Measurements from ENCODE around the gene RBL1. TPM values are rescaled to one million over a fixed set of nuclear protein-coding genes. Genes with fewer than 3 reads are reported as not detected.

RBL1 gene
- total and polyA plus RNA-seq, 7 donors, result 0.82 to 10.7 (median 4.0) TPM

DNA sequence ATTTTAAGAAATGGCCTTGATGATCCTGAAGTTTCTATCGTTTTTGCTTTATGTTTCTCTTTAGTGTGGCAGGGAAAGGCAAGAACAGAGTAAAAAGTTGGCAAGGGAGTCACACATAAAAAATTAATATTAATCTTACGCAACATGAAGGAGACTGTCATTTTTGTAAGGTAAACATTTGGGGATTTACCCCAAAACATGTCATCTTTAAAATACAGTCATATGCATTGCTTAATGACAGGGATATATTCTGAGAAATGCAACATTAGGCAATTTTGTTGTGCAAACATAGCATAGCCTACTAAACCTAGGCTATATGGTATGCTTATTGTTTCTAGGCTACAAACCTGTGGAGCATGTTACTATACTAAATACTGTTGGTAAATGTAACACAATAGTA is 5.4 kb downstream of the RBL1 start:
- H3K27ac ChIP-seq, result no peak overlapping the region
- TF ChIP-seq, protein P1, sequence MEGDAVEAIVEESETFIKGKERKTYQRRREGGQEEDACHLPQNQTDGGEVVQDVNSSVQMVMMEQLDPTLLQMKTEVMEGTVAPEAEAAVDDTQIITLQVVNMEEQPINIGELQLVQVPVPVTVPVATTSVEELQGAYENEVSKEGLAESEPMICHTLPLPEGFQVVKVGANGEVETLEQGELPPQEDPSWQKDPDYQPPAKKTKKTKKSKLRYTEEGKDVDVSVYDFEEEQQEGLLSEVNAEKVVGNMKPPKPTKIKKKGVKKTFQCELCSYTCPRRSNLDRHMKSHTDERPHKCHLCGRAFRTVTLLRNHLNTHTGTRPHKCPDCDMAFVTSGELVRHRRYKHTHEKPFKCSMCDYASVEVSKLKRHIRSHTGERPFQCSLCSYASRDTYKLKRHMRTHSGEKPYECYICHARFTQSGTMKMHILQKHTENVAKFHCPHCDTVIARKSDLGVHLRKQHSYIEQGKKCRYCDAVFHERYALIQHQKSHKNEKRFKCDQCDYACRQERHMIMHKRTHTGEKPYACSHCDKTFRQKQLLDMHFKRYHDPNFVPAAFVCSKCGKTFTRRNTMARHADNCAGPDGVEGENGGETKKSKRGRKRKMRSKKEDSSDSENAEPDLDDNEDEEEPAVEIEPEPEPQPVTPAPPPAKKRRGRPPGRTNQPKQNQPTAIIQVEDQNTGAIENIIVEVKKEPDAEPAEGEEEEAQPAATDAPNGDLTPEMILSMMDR (IDR thresholded peaks at IDR 0.05), result no peak
- no peaks in the 10 kb centered on the region for H3K27me3 ChIP-seq (ENCODE audit: insufficient read depth in 3 of 3, low read length in 2 of 3)
- no peaks in the 10 kb centered on the region for H3K9me3 ChIP-seq
- intact Hi-C loops (cut with DNase I), result loop anchor here in 1 of 2 donors (10.0 kb wide), 1 partner anchor 434 kb away; the partner anchor contains the start of genes BLCAP and NNAT
- ATAC-seq, result no peak
- DNase-seq, result no peak
- H3K4me1 ChIP-seq, result peaks cover 11% of the 10 kb centered on the region
- 84 to 86% (median 85%) methylated on average over 2 of the region's 2 CpGs for WGBS, 3 donors
- H3K4me3 ChIP-seq, result no peak overlapping the region
- H3K36me3 ChIP-seq (ENCODE audit: insufficient read depth in 1 of 2, low read depth in 1 of 2), result peaks cover 4 to 22% of the 10 kb centered on the region in 2 donors

DNA sequence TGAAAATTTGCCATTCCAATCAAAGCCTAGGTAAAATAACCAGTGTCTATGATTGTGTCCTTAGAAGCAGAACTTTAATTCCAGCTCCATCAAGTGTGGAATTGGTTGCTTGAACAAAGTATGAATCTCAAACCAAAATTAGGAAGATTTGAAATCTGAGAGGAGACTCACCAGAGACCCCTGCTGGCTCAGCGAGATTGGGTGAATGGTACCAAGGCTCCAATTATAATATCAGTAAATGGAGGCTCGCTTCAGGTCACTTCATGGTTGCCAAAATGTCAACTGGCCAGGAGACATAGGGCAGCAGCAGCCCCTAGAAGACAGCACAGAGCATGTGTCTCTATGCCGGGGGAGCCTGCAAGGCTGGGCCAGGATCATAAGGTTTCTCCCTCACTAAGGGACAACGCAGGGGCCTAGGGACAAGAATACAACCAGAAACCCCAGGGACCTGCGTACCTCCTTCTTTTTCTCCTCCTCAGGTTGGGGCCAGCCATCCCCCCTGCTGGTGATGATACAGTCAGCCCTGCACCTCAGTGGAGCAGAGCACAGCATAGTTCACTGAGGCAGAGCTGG is 14.0 kb downstream of the RBL1 start:
- ATAC-seq, result no peak
- Histone ChIP-seq H3K4me1 (no peaks in the 10 kb centered on the region), H3K27ac (no peak overlapping the region), H3K9me3 (no peaks in the 10 kb centered on the region), H3K36me3 (ENCODE audit: insufficient read depth in 1 of 2, low read depth in 1 of 2) (no peaks in the 10 kb centered on the region), H3K4me3 (no peak overlapping the region), H3K27me3 (ENCODE audit: insufficient read depth in 3 of 3, low read length in 2 of 3) (no peaks in the 10 kb centered on the region)
- TF ChIP-seq, protein P1 (IDR thresholded peaks at IDR 0.05), result no peak
- DNase-seq, result no peak
- intact Hi-C loops (cut with DNase I), result no loop called here
- 91 to 98% (median 91%) methylated on average over 5 of the region's 5 CpGs for WGBS, 3 donors

DNA sequence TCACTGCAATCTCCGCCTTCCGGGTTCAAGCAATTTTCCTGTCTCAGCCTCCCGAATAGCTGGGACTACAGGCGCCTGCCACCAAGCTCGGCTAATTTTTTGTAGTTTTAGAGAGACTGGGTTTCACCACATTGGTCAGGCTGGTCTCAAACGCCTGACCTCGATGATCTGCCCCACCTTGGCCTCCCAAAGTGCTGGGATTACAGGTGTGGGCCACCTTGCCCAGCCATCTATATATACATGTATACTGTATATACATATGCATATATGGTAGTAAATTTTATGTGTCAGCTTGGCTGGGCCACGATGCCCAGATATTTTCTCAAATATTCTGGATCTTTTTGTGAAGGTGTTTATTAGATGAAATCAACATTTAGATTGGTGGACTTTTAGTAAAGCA is 18.8 kb downstream of the RBL1 start:
- ATAC-seq (no peak), DNase-seq (no peak)
- peaks cover 0 to 4% of the 10 kb centered on the region in 2 donors for H3K36me3 ChIP-seq (ENCODE audit: insufficient read depth in 1 of 2, low read depth in 1 of 2)
- no peak overlapping the region for H3K4me3 ChIP-seq
- no peaks in the 10 kb centered on the region for H3K27me3 ChIP-seq (ENCODE audit: insufficient read depth in 3 of 3, low read length in 2 of 3)
- H3K9me3 ChIP-seq, result no peaks in the 10 kb centered on the region
- TF ChIP-seq, protein P1 (IDR thresholded peaks at IDR 0.05), result no peak
- WGBS, 3 donors, result 97 to 99% (median 97%) methylated on average over 8 of the region's 8 CpGs
- H3K4me1 ChIP-seq, result no peaks in the 10 kb centered on the region
- intact Hi-C loops (cut with DNase I), result no loop called here
- no peak overlapping the region for H3K27ac ChIP-seq

DNA sequence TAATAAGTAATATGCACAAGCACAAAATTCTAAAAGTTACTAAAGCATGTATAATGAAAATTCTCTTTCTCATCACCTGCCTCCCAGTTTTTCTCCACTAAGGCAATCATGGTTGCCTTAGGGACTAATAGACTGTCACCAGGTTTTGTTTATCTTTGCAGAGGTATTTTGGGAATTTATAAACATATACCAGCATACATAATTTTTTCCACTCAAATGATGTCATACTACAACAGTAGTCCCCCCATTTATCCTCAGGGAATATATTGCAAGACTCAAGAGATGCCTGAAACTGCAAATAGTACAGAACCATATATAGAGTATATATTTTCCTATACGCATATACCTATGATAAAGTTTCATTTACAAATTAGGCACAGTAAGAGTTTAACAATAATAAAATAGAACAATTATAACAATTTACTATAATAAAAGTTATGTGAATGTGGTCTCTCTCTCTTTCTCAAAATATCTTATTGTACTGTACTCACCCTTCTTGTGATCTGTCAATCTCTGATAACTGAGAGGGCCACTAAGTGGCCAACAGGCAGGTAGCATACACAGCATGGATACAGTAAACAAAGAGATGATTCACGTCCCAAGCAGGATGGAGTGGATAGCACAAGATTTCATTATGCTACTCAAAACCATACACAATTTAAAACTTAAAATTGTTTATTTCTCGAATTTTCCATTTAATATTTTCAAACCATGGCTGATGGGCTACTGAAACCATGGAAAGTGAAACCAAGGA is 19.7 kb downstream of the RBL1 start:
- no peak for ATAC-seq
- Histone ChIP-seq H3K36me3 (ENCODE audit: insufficient read depth in 1 of 2, low read depth in 1 of 2) (peaks cover 0 to 4% of the 10 kb centered on the region in 2 donors), H3K27me3 (ENCODE audit: insufficient read depth in 3 of 3, low read length in 2 of 3) (no peaks in the 10 kb centered on the region), H3K4me3 (no peak overlapping the region), H3K4me1 (no peaks in the 10 kb centered on the region), H3K27ac (no peak overlapping the region), H3K9me3 (no peaks in the 10 kb centered on the region)
- WGBS, 3 donors, result 86 to 92% (median 89%) methylated on average over 3 of the region's 3 CpGs
- intact Hi-C loops (cut with DNase I), result no loop called here
- no peak for DNase-seq
- TF ChIP-seq, protein P1 (IDR thresholded peaks at IDR 0.05), result no peak

Measured in psoas muscle (tissue), 8 donors.